NB4 (cell line): ENCODE measurements around the gene PRPS1.

Experiments
- CTCF ChIP-seq: IDR thresholded peaks from one replicate; pipeline ENCODE4 v1.5.1; 2012; ENCODE audit warnings: low read depth, low read length
- MAX ChIP-seq: IDR thresholded peaks from 2 replicates; pipeline ENCODE4 v1.6.1; 2011; ENCODE audit warnings: low read depth, low read length
- MYC ChIP-seq: IDR thresholded peaks from 2 replicates; pipeline ENCODE4 v1.6.1; 2011; ENCODE audit warnings: low read depth, low read length
- POLR2A ChIP-seq: IDR thresholded peaks from 2 replicates; pipeline ENCODE4 v1.6.1; 2011; ENCODE audit warnings: mild to moderate bottlenecking; ENCODE audit not compliant: insufficient read length; ENCODE audit errors: extremely low read depth

- TF ChIP-seq POLR2A (no peak), CTCF (peak; percentile 68), MYC (no peak), MAX (no peak)
Measured at GRCh38 chrX:107659768-107660167, 31.5 kb downstream of the PRPS1 start.
